CD14-positive monocyte (primary cell): ENCODE results near the gene SMAD9. TPM values are rescaled to one million over a fixed set of nuclear protein-coding genes. Genes with fewer than 3 reads are reported as not detected.

Experiments
- DNase-seq, 3 donors: peaks; one replicate each; pipeline ENCODE4 v3.0.0-alpha.2; 2011 to 2022
- H2AFZ ChIP-seq: 2 replicates; pipeline ENCODE4 v1.6.0; 2012; ENCODE audit warnings: mild to moderate bottlenecking, low read depth, low read length, inconsistent platforms; ENCODE audit not compliant: insufficient read depth, poor library complexity, severe bottlenecking
- H3K27ac ChIP-seq, 2 donors: 1 replicate in 1 of 2; 2 replicates in 1 of 2; pipeline ENCODE4 v1.5.1; 2012 to 2013; ENCODE audit warnings: low read length in 2 of 2, control low read depth in 1 of 2, inconsistent platforms in 1 of 2, low read depth in 1 of 2, mild to moderate bottlenecking in 1 of 2
- H3K27me3 ChIP-seq, 2 donors: one replicate each; pipeline versions ENCODE4 v1.6.0 to v1.6.1; 2011 to 2013; ENCODE audit warnings: low read length in 2 of 2; ENCODE audit not compliant: control insufficient read depth in 2 of 2, insufficient read depth in 2 of 2
- H3K36me3 ChIP-seq, 2 donors: replicated peaks in 1 of 2; 1 replicate in 1 of 2; 2 replicates in 1 of 2; pipeline versions ENCODE4 v1.5.1 to v1.6.1; 2012 to 2013; ENCODE audit warnings: low read length in 2 of 2, control low read depth in 1 of 2, inconsistent platforms in 1 of 2, mild to moderate bottlenecking in 1 of 2; ENCODE audit not compliant: insufficient read depth in 2 of 2, control insufficient read depth in 1 of 2
- H3K4me1 ChIP-seq, 2 donors: 1 replicate in 1 of 2; 2 replicates in 1 of 2; pipeline versions ENCODE4 v1.5.1 to v1.6.1; 2012 to 2013; ENCODE audit warnings: low read length in 2 of 2, control low read depth in 1 of 2, inconsistent platforms in 1 of 2, mild to moderate bottlenecking in 1 of 2, moderate library complexity in 1 of 2; ENCODE audit not compliant: insufficient read depth in 2 of 2, control insufficient read depth in 1 of 2
- H3K4me2 ChIP-seq: replicated peaks from 2 replicates; pipeline ENCODE3; 2012; ENCODE audit warnings: low read length, moderate library complexity, mild to moderate bottlenecking; ENCODE audit not compliant: poor library complexity, severe bottlenecking; ENCODE audit errors: extremely low read depth
- H3K4me3 ChIP-seq, 3 experiments: fragments of 200-600 bp in 1 of 3; sonication (generic) in 1 of 3; replicated peaks in 1 of 3; 1 replicate in 2 of 3; 2 replicates in 1 of 3; pipeline ENCODE4 v1.5.1; 2011 to 2013; ENCODE audit warnings: low read length in 3 of 3, mild to moderate bottlenecking in 3 of 3, control low read depth in 2 of 3, low read depth in 2 of 3, inconsistent platforms in 1 of 3, moderate library complexity in 1 of 3
- H3K79me2 ChIP-seq: 2 replicates; pipeline ENCODE4 v1.6.0; 2012; ENCODE audit warnings: mild to moderate bottlenecking, control low read depth, inconsistent platforms, low read length, moderate library complexity; ENCODE audit not compliant: insufficient read depth
- H3K9ac ChIP-seq: 2 replicates; pipeline ENCODE4 v1.6.0; 2017; ENCODE audit warnings: low read length, mild to moderate bottlenecking; ENCODE audit not compliant: insufficient read depth, poor library complexity, severe bottlenecking
- H3K9me3 ChIP-seq, 2 donors: replicated peaks in 1 of 2; 1 replicate in 1 of 2; 2 replicates in 1 of 2; pipeline versions ENCODE4 v1.5.1 to v1.6.1; 2012 to 2013; ENCODE audit warnings: low read length in 2 of 2, control low read depth in 1 of 2; ENCODE audit not compliant: control insufficient read depth in 1 of 2, insufficient read depth in 1 of 2
- H4K20me1 ChIP-seq: 2 replicates; pipeline ENCODE4 v1.6.0; 2012; ENCODE audit warnings: mild to moderate bottlenecking, low read length, control low read depth, moderate library complexity; ENCODE audit not compliant: insufficient read depth
- H3K27ac Mint-ChIP-seq, 7 donors: one replicate each; pipeline ENCODE4 v1.8.0; 2020; ENCODE audit warnings: mild to moderate bottlenecking in 7 of 7, mixed read lengths in 7 of 7, moderate library complexity in 6 of 7, inconsistent platforms in 2 of 7
- H3K27me3 Mint-ChIP-seq, 3 donors: one replicate each; pipeline ENCODE4 v1.8.0; 2021 to 2022; ENCODE audit warnings: low read depth in 3 of 3, mild to moderate bottlenecking in 3 of 3, mixed read lengths in 3 of 3, moderate library complexity in 3 of 3, inconsistent platforms in 1 of 3
- H3K36me3 Mint-ChIP-seq, 2 donors: one replicate each; pipeline ENCODE4 v1.8.0; 2020; ENCODE audit warnings: mixed read lengths in 2 of 2, inconsistent platforms in 1 of 2, mild to moderate bottlenecking in 1 of 2
- H3K4me1 Mint-ChIP-seq: one replicate; pipeline ENCODE4 v1.8.0; 2020; ENCODE audit warnings: mild to moderate bottlenecking, mixed read lengths
- H3K4me3 Mint-ChIP-seq, 2 donors: one replicate each; pipeline ENCODE4 v1.8.0; 2020; ENCODE audit warnings: mild to moderate bottlenecking in 2 of 2, mixed read lengths in 2 of 2, moderate library complexity in 1 of 2
- H3K9me3 Mint-ChIP-seq, 7 donors: one replicate each; pipeline ENCODE4 v1.8.0; 2020 to 2022; ENCODE audit warnings: mixed read lengths in 7 of 7, mild to moderate bottlenecking in 6 of 7, moderate library complexity in 6 of 7, inconsistent platforms in 2 of 7
- WGBS: methylation state at CpG from one replicate; pipeline ENCODE4 v1.1.5; 2013; ENCODE audit warnings: missing lambda C conversion rate; ENCODE audit not compliant: insufficient coverage; 5-methylcytosine and 5-hydroxymethylcytosine counted together
- intact Hi-C, 2 donors: fragments of 100-400 bp; cut with micrococcal nuclease; formaldehyde crosslinking; loops; one replicate each; pipeline versions ENCODE4 v1.15.0 to v1.15.1; 2023
- polyA plus RNA-seq, 3 donors: library from polyadenylated mRNA; depleted of rRNA in 1 of 3; unstranded in 2 of 3; stranded (reverse) in 1 of 3; fragments of 300-500 nt in 2 of 3; fragments of >200 nt in 1 of 3; fragmentation: Illumina TruSeq in 2 of 3; gene quantifications; 1 replicate in 2 of 3; 2 replicates in 1 of 3; pipeline ENCODE4 v1.2.3, GENCODE V29; 2012 to 2021
- TF ChIP-seq, protein P1 (sequence below): fragments of 200-600 bp; IDR thresholded peaks from one replicate; pipeline ENCODE4 v1.8.0; 2022; ENCODE audit warnings: antibody characterized with exemption, mild to moderate bottlenecking

The SMAD9 gene
- polyA plus RNA-seq, 3 donors: not detected

DNA sequence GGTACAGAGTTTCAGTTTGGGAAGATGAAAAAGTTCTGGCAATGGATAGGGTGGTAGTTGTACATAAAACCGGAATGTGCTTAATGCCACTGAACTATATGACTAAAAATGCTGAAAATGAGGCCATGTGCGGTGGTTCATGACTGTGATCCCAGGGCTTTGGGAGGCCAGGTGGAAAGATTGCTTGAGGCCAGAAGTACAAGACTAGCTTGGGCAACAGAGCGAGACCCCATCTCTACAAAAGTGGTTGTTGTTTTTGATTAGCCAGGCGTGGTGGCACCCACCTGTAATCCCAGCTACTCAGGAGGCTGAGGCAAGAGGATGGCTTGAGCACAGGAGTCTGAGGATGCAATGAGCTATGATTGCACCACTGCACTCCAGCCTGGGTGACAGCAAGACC lies 12.8 kb downstream of the SMAD9 start:
- H3K36me3 Mint-ChIP-seq: no peaks in the 10 kb centered on the region
- no peaks in the 10 kb centered on the region for H3K79me2 ChIP-seq
- no peak overlapping the region for H3K27ac ChIP-seq
- TF ChIP-seq, protein P1, sequence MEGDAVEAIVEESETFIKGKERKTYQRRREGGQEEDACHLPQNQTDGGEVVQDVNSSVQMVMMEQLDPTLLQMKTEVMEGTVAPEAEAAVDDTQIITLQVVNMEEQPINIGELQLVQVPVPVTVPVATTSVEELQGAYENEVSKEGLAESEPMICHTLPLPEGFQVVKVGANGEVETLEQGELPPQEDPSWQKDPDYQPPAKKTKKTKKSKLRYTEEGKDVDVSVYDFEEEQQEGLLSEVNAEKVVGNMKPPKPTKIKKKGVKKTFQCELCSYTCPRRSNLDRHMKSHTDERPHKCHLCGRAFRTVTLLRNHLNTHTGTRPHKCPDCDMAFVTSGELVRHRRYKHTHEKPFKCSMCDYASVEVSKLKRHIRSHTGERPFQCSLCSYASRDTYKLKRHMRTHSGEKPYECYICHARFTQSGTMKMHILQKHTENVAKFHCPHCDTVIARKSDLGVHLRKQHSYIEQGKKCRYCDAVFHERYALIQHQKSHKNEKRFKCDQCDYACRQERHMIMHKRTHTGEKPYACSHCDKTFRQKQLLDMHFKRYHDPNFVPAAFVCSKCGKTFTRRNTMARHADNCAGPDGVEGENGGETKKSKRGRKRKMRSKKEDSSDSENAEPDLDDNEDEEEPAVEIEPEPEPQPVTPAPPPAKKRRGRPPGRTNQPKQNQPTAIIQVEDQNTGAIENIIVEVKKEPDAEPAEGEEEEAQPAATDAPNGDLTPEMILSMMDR: no peak
- peaks cover 0 to 2% (median 2%) of the 10 kb centered on the region in 3 donors for H3K27me3 Mint-ChIP-seq
- no peaks in the 10 kb centered on the region for H4K20me1 ChIP-seq
- H3K9me3 ChIP-seq: no peaks in the 10 kb centered on the region
- intact Hi-C loops: no loop called here
- H3K4me1 Mint-ChIP-seq: no peaks in the 10 kb centered on the region
- H3K4me3 ChIP-seq: no peak overlapping the region
- no peaks in the 10 kb centered on the region for H3K4me1 ChIP-seq
- H2AFZ ChIP-seq: no peak overlapping the region
- peaks cover 0 to 5% (median 0%) of the 10 kb centered on the region in 7 donors for H3K9me3 Mint-ChIP-seq
- no peak overlapping the region for H3K9ac ChIP-seq
- 93% methylated on average over 3 of the region's 4 CpGs for WGBS
- no peak overlapping the region for H3K4me3 Mint-ChIP-seq
- H3K36me3 ChIP-seq: no peaks in the 10 kb centered on the region
- H3K27me3 ChIP-seq: no peaks in the 10 kb centered on the region
- H3K27ac Mint-ChIP-seq: no peak overlapping the region
- H3K4me2 ChIP-seq: no peak overlapping the region
- DNase-seq: no peak

GRCh38 chr13:36905944-36906343 lies 14.1 kb downstream of the SMAD9 start:
- Histone ChIP-seq H3K27ac (no peak overlapping the region), H3K79me2 (no peaks in the 10 kb centered on the region), H3K4me3 (no peak overlapping the region), H3K4me2 (no peak overlapping the region), H3K9me3 (no peaks in the 10 kb centered on the region), H2AFZ (no peak overlapping the region), H3K4me1 (no peaks in the 10 kb centered on the region), H3K9ac (no peak overlapping the region), H3K36me3 (no peaks in the 10 kb centered on the region), H3K27me3 (no peaks in the 10 kb centered on the region), H4K20me1 (no peaks in the 10 kb centered on the region)
- Mint-ChIP-seq H3K4me3 (no peak overlapping the region), H3K9me3 (peaks cover 0 to 5% (median 0%) of the 10 kb centered on the region in 7 donors), H3K27me3 (peaks cover 0 to 2% (median 2%) of the 10 kb centered on the region in 3 donors), H3K36me3 (no peaks in the 10 kb centered on the region), H3K4me1 (no peaks in the 10 kb centered on the region), H3K27ac (no peak overlapping the region)
- DNase-seq: no peak
- TF ChIP-seq, protein P1: no peak
- intact Hi-C loops: no loop called here
- WGBS: no CpG with 5 or more reads among the region's 5 CpGs
